Caco-2 (cell line): Measurements from ENCODE around the gene PVALEF. TPM values are rescaled to one million over a fixed set of nuclear protein-coding genes. Genes with fewer than 3 reads are reported as not detected.

Experiments
- BruUV-seq: library from RNA; stranded (reverse); fragments of 400-500 nt; replicated peaks from 2 replicates; lab custom pipeline; 2021; lab: Mats Ljungman, UMichigan
- CTCF ChIA-PET: fragments of 300-600 bp; sonication (Branson Sonifier 250); formaldehyde crosslinking; loops from one replicate; lab custom pipeline; 2022; ENCODE audit warnings: antibody characterized with exemption; lab: Charles Lee
- POLR2A ChIA-PET: fragments of 300-600 bp; sonication (Branson Sonifier 250); formaldehyde crosslinking; loops from one replicate; lab custom pipeline; 2022; ENCODE audit warnings: antibody characterized with exemption; lab: Charles Lee
- DNase-seq, 2 experiments: peaks; one replicate each; pipeline versions ENCODE4 v3.0.0 to v3.0.0-alpha.2; 2020 to 2022
- H3K27me3 ChIP-seq: replicated peaks from 2 replicates; pipeline ENCODE4 v1.6.0; 2011; ENCODE audit warnings: low read length; ENCODE audit not compliant: control insufficient read depth, insufficient read depth
- H3K36me3 ChIP-seq: 2 replicates; pipeline ENCODE4 v1.5.1; 2011; ENCODE audit warnings: low read length; ENCODE audit not compliant: control insufficient read depth, insufficient read depth
- H3K4me1 ChIP-seq: fragments of 250-450 bp; sonication (Bioruptor Pico); 2 replicates; pipeline ENCODE4 v1.5.1; 2020; ENCODE audit warnings: mild to moderate bottlenecking
- H3K4me3 ChIP-seq: 2 replicates; pipeline ENCODE4 v1.5.1; 2011; ENCODE audit warnings: low read depth, mild to moderate bottlenecking, control low read depth, low read length
- H3K9me3 ChIP-seq: fragments of 250-450 bp; sonication (Bioruptor Pico); 2 replicates; pipeline ENCODE4 v1.5.1; 2020; ENCODE audit warnings: mild to moderate bottlenecking, moderate library complexity
- H3K27ac Mint-ChIP-seq: one replicate; pipeline ENCODE4 v1.8.0; 2022; ENCODE audit warnings: mixed read lengths; ENCODE audit not compliant: unreplicated experiment
- H3K27me3 Mint-ChIP-seq: one replicate; pipeline ENCODE4 v1.8.0; 2022; ENCODE audit warnings: mixed read lengths; ENCODE audit not compliant: insufficient read depth, unreplicated experiment
- H3K36me3 Mint-ChIP-seq: one replicate; pipeline ENCODE4 v1.8.0; 2022; ENCODE audit warnings: mild to moderate bottlenecking, mixed read lengths; ENCODE audit not compliant: insufficient read depth, unreplicated experiment
- H3K4me1 Mint-ChIP-seq: one replicate; pipeline ENCODE4 v1.8.0; 2022; ENCODE audit warnings: low read depth, mixed read lengths; ENCODE audit not compliant: unreplicated experiment
- H3K4me3 Mint-ChIP-seq: one replicate; pipeline ENCODE4 v1.8.0; 2022; ENCODE audit warnings: mild to moderate bottlenecking, moderate library complexity, mixed read lengths; ENCODE audit not compliant: unreplicated experiment
- H3K9me3 Mint-ChIP-seq: one replicate; pipeline ENCODE4 v1.8.0; 2022; ENCODE audit warnings: mixed read lengths; ENCODE audit not compliant: unreplicated experiment
- CTCF ChIP-seq, 2 experiments: fragments of 200-600 bp in 1 of 2; IDR thresholded peaks; 1 replicate in 1 of 2; 2 replicates in 1 of 2; pipeline versions ENCODE4 v1.5.1 to v1.8.0; 2011 to 2022; ENCODE audit warnings: antibody characterized with exemption in 1 of 2, control low read depth in 1 of 2, inconsistent platforms in 1 of 2, low read depth in 1 of 2, low read length in 1 of 2, mild to moderate bottlenecking in 1 of 2, moderate library complexity in 1 of 2; ENCODE audit not compliant: insufficient read depth in 1 of 2, severe bottlenecking in 1 of 2, unreplicated experiment in 1 of 2
- intact Hi-C: fragments of 100-400 bp; cut with micrococcal nuclease; formaldehyde crosslinking; loops from one replicate; pipeline ENCODE4 v1.10.0; 2022; ENCODE audit not compliant: unreplicated experiment
- total RNA-seq: library from RNA; stranded (reverse); gene quantifications from 2 replicates; pipeline ENCODE4 v1.2.3, GENCODE V29; 2022

The PVALEF gene
- total RNA-seq, 1 experiment from 2014 or later = not detected

DNA sequence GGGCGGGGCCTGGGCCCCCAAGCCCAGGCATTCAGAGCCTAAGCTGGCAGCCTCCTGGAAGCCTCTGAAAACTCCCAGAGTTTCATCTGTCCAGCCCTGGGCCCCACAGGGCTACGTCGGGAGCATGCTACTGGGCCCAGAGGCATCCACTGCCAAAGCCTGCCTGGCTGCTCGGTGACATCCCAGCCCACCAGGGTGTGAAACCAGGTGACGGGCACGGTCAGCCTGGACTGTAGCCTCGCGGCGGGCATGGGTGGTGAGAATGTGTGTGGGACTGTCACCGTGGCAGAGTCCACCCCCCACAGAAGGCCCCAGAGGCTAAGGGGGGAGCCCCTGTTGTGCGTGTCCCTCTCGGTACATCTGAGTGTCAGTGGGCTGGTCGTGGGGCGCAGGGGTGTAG, 26.3 kb downstream of the PVALEF start:
- Histone ChIP-seq H3K27me3 (no peaks in the 10 kb centered on the region), H3K4me1 (no peaks in the 10 kb centered on the region), H3K4me3 (no peak overlapping the region), H3K36me3 (no peaks in the 10 kb centered on the region; the same call in 1 of the 2 replicates), H3K9me3 (no peaks in the 10 kb centered on the region)
- Mint-ChIP-seq H3K4me3 (no peak overlapping the region), H3K4me1 (no peaks in the 10 kb centered on the region), H3K27ac (no peak overlapping the region), H3K27me3 (no peaks in the 10 kb centered on the region), H3K9me3 (no peaks in the 10 kb centered on the region), H3K36me3 (no peaks in the 10 kb centered on the region)
- DNase-seq = no peak
- POLR2A ChIA-PET = no interaction called here
- no TSS peak for BruUV-seq
- TF ChIP-seq CTCF (IDR thresholded peaks at IDR 0.05; ENCODE audit: insufficient read depth in 1 of 2, low read depth in 1 of 2, low read length in 1 of 2, severe bottlenecking in 1 of 2, unreplicated experiment in 1 of 2) = no peak
- intact Hi-C loops = no loop called here
- CTCF ChIA-PET = interaction anchor here (1.7 kb wide), 1 partner anchor 9 kb away, joined by 5 read pairs; no protein-coding TSS in a partner anchor

DNA sequence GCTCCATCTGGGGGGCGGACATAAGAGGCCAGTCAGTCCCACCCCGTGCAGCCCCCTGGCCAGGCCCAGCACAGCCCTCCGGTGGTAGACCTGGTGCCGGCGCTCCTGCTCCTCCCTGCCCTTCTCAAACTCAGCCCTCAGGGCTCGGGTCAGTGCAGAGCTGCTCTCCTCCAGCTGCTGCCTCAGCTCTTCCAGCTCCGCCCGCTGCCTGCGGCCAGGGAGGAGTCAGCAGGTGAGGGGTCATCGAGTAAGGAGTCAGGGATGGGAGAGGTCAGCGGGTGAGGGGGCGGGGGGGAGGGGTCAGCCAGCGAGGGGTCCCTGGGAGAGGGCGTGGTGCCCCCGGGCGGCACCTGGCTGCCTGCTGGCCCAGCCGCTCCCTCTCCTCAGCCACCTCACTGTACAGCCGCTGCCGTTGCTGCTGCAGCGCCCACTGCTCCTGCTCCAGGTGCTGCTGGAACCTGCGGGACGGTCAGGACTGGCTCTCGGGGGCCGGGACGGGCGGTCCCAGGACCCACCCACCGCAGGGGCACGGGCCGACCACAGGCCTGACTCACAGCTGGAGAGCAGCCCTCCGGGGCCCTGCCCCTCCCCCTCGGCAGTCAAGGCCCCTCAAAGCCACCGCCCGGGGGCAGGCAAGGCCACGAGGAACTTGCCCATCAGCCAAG, 27.2 kb downstream of the PVALEF start:
- intact Hi-C loops = no loop called here
- TF ChIP-seq CTCF (IDR thresholded peaks at IDR 0.05; ENCODE audit: insufficient read depth in 1 of 2, low read depth in 1 of 2, low read length in 1 of 2, severe bottlenecking in 1 of 2, unreplicated experiment in 1 of 2) = no peak
- CTCF ChIA-PET = interaction anchor here (1.7 kb wide), 1 partner anchor 8 kb away, joined by 5 read pairs; no protein-coding TSS in a partner anchor
- peak in 1 of 2 experiments; percentile 77 for DNase-seq
- Mint-ChIP-seq H3K9me3 (no peaks in the 10 kb centered on the region), H3K4me3 (no peak overlapping the region), H3K36me3 (no peaks in the 10 kb centered on the region), H3K4me1 (no peaks in the 10 kb centered on the region), H3K27me3 (no peaks in the 10 kb centered on the region), H3K27ac (no peak overlapping the region)
- BruUV-seq = no TSS peak
- POLR2A ChIA-PET = no interaction called here
- H3K4me3 ChIP-seq = no peak overlapping the region
- no peaks in the 10 kb centered on the region for H3K27me3 ChIP-seq
- H3K4me1 ChIP-seq = no peaks in the 10 kb centered on the region
- H3K36me3 ChIP-seq = no peaks in the 10 kb centered on the region; the same call in 1 of the 2 replicates
- H3K9me3 ChIP-seq = no peaks in the 10 kb centered on the region

DNA sequence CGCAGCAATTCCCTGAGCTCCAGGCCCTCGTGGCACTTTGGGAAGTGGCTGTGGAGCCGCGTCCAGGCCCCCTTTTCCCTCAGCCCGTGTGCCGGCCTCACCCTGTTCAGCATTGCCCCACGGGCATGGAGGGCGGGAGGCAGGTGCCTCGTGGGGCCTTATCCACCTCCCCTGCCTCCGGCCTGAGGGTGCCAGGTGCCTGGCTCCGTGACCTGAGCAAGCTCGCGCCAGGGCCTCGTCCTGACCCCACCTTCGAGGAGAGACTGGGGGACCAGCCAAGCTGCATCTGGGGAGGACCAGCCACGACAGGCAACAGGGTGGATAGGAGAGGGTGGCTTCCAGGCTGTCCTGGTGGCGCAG, 27.7 kb downstream of the PVALEF start:
- DNase-seq = no peak
- POLR2A ChIA-PET = no interaction called here
- Mint-ChIP-seq H3K27me3 (no peaks in the 10 kb centered on the region), H3K36me3 (no peaks in the 10 kb centered on the region), H3K4me1 (no peaks in the 10 kb centered on the region), H3K9me3 (no peaks in the 10 kb centered on the region), H3K4me3 (no peak overlapping the region), H3K27ac (no peak overlapping the region)
- no TSS peak for BruUV-seq
- no peaks in the 10 kb centered on the region for H3K4me1 ChIP-seq
- no peak for TF ChIP-seq CTCF (IDR thresholded peaks at IDR 0.05; ENCODE audit: insufficient read depth in 1 of 2, low read depth in 1 of 2, low read length in 1 of 2, severe bottlenecking in 1 of 2, unreplicated experiment in 1 of 2)
- CTCF ChIA-PET = interaction anchor here (1.7 kb wide), 1 partner anchor 8 kb away, joined by 5 read pairs; no protein-coding TSS in a partner anchor
- no peak overlapping the region for H3K4me3 ChIP-seq
- H3K27me3 ChIP-seq = no peaks in the 10 kb centered on the region
- H3K36me3 ChIP-seq = no peaks in the 10 kb centered on the region; the same call in 1 of the 2 replicates
- no peaks in the 10 kb centered on the region for H3K9me3 ChIP-seq
- intact Hi-C loops = no loop called here
